ENCODE results near the gene BIRC7.
"Not testable (repeated sequence)": the region's sequence is repeated elsewhere in the genome, so short reads cannot be mapped to it uniquely, and the experiment has no call there.

Gene BIRC7

DNA sequence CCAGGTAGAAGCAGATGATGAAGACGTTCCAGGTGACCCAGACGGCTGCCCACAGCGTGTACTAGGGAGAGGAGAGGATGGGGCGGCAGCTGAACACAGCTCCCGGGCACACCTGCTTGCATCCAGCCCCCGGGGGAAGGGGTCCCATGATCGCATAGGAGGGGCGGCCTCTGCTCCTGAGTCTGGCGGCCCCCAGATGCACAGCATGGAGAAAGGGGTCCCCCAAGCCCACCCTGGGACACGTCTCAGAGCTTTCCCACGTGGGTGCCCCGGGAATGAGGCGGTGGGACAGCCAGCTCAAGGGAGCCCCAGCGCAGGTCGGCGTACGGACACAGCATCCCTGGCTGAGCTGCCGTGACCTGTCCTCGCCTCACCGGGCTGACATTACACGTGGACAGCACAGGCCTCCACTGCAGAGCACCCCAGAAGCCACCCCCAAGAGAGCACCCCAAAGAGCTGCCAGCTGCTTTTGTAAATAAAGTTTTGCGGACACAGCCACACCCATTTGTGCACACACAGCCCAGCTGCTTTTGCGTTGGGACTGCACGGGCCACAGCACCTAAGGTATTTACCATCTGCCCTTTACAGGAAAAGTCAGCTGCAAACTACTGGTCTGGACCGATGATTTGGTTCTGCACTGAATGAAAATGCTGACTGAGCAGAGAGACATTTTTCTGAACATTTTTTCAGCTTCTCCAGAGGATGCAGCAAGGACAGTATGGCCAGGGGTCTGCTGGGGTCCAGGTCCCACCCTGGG lies 13.3 kb downstream of the BIRC7 start:
- no peak for DNase-seq (ENCODE audit: low spot score)

GRCh38 chr20:63249891-63250290 lies 14.2 kb downstream of the BIRC7 start:
- DNase-seq (ENCODE audit: low spot score): no peak

GRCh38 chr20:63251350-63251749 lies 15.6 kb downstream of the BIRC7 start:
- not testable (repeated sequence) for DNase-seq (ENCODE audit: low spot score)

DNA sequence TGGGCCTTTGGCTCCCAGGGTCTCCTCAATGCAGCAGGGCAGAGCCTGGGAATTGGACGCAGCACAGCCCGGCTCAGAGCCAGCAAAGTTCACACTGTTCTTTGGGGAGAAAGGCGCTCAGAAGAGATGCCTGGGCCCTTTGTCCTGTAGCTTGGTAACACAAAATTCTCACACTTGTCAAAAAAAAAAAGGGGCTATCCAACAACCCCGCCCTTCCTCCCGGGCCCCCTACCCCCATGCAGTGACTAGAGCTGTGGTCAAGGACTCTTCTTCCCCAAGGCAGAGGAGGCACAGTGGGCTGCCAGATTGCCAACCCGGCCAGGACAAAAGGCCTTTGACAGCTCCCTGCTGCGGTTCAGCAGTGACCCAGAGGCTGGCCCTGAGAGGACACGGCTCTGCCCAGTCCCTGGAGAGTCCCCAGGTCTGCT lies 16.6 kb downstream of the BIRC7 start:
- no peak for DNase-seq (ENCODE audit: low spot score)

- no peak for DNase-seq (ENCODE audit: low spot score)
Measured at GRCh38 chr20:63253065-63253437, 17.3 kb downstream of the BIRC7 start.

- no peak for DNase-seq (ENCODE audit: low spot score)
Measured at GRCh38 chr20:63253438-63254231, 17.9 kb downstream of the BIRC7 start.

- no peak for DNase-seq (ENCODE audit: low spot score)
Measured at GRCh38 chr20:63254232-63254605, 18.5 kb downstream of the BIRC7 start, which contains the start of gene NKAIN4. NKAIN4 (minus strand) TSS chr20:63254463; CDS start chr20:63254450, 13 bp downstream.

DNA sequence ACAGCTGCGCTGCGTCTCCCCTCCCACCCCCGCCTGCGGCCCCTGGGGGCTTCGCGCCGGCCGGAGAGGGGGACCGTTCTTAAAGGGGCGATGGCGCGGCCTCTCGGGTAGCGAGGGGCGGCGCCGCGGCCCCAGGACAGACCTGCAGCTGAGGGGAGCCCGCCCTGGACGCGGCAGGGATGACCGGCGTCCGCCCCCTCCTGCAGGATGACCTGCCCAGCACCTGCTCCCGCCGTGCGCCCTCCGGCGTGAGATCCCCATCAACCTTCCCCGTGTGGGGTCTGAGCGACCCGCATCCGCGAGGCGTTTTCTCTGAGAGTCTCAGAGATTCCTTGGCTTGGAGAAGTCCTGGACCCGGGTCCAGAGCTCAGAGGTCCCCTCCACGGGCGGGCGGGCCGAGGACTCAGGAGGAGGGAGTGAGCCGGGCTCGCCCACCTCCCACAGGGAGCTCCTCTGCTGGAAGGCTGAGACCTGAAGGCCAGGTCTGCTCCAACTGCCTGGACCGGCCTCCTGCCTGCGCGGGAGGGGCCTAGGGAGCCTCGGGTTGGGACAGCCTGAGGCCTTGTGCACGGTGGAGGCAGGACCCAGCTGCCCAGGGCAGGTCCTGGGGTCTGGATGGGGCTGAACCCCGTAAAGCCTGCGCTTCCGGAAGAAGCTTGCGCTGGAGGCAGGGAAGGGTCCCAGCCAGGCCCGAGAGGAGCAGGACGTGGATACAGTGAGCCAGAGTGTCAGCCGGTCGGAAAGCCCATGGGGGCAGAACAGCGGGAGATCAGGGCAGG lies 19.1 kb downstream of the BIRC7 start:
- DNase-seq (ENCODE audit: low spot score): no peak

DNA sequence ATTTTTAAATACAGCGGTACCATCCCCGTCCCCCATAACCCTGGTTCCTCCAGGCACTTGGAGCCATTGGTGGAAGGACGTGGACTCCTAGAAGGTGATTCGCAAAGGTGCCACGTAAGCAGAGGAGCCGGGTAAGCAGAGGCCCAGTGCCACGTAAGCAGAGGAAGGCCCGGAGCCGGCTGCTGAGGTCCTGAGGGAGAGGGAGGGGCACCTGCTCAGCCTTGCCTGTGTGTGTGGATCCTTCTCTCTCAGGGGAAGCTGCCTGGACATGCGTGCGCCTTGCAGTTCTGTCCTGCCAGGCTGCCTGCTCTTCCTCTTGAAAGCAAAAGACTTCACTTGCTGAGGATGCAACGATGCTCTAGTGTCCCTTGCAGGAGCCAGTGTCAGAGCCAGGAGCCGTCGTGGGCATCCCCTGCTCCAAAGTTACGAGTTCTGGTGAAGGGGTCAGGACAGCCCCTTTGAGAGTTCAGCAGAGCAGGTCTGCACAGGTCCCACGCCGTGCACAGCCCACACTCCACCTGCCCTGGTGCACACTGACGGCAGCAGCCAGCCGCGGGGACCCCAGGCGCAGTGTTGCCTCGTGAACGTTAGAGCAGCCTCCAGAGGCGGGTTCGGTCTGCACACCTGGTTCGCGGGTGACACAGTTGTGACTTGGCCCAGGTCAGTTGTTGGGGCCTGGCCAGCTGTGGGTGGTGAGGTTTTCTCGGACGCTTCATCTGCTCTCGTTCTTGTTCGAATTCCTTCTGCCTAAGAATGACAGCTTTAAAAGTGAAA lies 20.4 kb downstream of the BIRC7 start:
- no peak for DNase-seq (ENCODE audit: low spot score)

DNA sequence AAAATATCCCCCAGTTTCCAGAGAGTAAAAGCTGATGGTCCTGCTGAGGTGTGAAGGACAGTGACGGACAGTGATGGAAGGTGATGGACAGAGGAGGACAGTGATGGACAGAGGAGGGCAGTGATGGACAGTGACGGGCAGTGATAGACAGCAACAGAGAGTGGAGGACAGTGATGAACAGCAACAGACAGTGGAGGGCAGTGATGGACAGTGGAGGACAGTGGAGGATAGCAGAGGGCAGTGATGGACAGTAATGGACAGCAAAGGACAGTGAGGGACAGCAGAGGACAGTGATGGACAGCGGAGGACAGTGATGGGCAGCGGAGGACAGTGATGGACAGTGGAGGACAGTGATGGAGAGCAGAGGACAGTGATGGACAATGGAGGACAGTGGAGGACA lies 21.2 kb downstream of the BIRC7 start:
- DNase-seq (ENCODE audit: low spot score): no peak

- DNase-seq (ENCODE audit: low spot score): no peak
Measured at GRCh38 chr20:63257629-63258028, 21.9 kb downstream of the BIRC7 start.

- no peak for DNase-seq (ENCODE audit: low spot score)
Measured at GRCh38 chr20:63258781-63259180, 23.1 kb downstream of the BIRC7 start.

GRCh38 chr20:63259734-63260460 lies 24.2 kb downstream of the BIRC7 start:
- no peak for DNase-seq (ENCODE audit: low spot score)

DNA sequence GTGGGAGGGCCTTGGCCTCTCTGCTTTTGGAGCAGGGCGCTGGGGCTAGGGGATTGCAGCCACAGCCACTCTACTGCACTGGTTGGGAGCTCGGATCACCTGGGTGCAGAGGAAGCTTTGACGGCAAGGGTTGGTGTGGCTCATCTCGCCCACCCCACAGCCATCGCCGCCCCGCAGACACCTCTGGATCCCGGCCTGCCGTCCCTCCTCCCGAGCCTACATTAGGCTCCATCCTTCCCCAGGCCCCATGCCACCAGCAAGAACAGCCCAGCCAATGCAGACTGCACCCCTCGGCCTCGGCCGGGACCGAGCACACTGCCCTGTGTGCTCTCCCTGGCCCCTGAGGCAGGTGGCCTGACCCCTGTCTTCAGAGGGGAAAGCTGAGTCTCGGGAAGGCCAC lies 24.8 kb downstream of the BIRC7 start:
- no peak for DNase-seq (ENCODE audit: low spot score)

GRCh38 chr20:63261060-63261794 lies 25.5 kb downstream of the BIRC7 start:
- no peak for DNase-seq (ENCODE audit: low spot score)

- DNase-seq (ENCODE audit: low spot score): no peak
Measured at GRCh38 chr20:63261795-63262528, 26.3 kb downstream of the BIRC7 start.

DNA sequence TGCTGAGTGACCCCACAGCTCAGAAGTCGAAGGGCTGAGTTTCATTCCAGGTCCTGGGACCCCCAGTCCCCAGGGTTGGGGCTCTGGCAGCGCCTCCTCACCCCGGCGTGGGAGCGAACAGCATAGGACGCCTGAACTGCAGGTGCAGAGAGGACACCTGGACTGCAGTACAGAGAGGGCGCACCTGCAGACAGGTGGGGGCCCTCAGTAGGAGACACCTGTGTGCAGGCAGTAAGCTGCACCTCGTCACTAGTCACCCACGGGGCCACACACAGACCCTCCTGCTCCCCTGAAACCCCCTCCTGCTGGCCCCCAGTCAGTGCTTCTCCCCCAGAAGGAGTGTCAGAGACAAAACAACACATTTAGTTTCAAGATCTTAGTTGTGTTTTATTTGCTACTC lies 27.1 kb downstream of the BIRC7 start:
- no peak for DNase-seq (ENCODE audit: low spot score)

- DNase-seq (ENCODE audit: low spot score): no peak
Measured at GRCh38 chr20:63264000-63264399, 28.3 kb downstream of the BIRC7 start.

DNA sequence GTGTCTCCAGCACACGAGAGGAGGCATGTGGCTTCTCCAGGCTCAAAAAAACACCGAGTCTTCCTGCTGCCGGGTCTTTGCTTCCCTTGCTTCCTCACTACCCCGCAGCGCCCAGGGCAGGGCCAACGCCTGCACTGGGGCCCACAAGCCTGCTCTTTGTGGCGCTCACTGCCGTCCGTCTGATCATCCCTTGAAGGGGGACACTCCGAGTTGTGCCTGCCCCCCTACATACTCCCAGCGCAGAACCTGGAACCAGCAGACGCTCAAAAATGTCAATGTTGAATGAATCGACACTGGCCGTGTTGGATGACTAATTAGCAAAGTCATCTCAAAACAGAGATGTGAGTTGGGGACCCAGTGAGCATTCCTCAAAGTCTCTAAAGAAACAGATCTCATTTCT lies 28.8 kb downstream of the BIRC7 start:
- DNase-seq (ENCODE audit: low spot score): no peak
